Lower leg skin (tissue), 4 donors: ENCODE results near the gene MAP3K3. TPM values are rescaled to one million over a fixed set of nuclear protein-coding genes. Genes with fewer than 3 reads are reported as not detected.
A peak's percentile ranks its signal among the peaks of the same experiment; 100 is the strongest.

Experiments
- DNase-seq, 2 donors: peaks; one replicate each; pipeline ENCODE4 v3.0.0-alpha.2; 2019; ENCODE audit warnings: low spot score in 2 of 2
- H3K4me3 ChIP-seq: fragments of 200-600 bp; sonication (generic); 2 replicates; pipeline ENCODE4 v1.5.1; 2017; ENCODE audit warnings: mild to moderate bottlenecking, low read depth; ENCODE audit not compliant: poor library complexity, severe bottlenecking
- POLR2A ChIP-seq, 2 donors: fragments of 450-650 bp; IDR thresholded peaks; one replicate each; pipeline ENCODE4 v1.6.1; 2016 to 2017; ENCODE audit warnings: antibody characterized with exemption in 2 of 2, mild to moderate bottlenecking in 1 of 2, moderate library complexity in 1 of 2
- WGBS, 2 donors: methylation state at CpG; one replicate each; pipeline ENCODE4 v1.1.5; 2018; 5-methylcytosine and 5-hydroxymethylcytosine counted together
- intact Hi-C: fragments of 100-400 bp; cut with DNase I; formaldehyde crosslinking; loops from one replicate; pipeline ENCODE4 v1.15.0; 2023; ENCODE audit warnings: low total_unique reads
- total RNA-seq, 4 donors: library from RNA; depleted of rRNA; stranded (reverse); fragments of >200 nt; gene quantifications; one replicate each; pipeline ENCODE4 v1.1.0, GENCODE V29; 2016
- TF ChIP-seq, protein P1 (sequence below), 3 donors: fragments of 450-650 bp; IDR thresholded peaks; one replicate each; pipeline ENCODE4 v1.5.1; 2016; ENCODE audit warnings: antibody characterized with exemption in 3 of 3, mild to moderate bottlenecking in 3 of 3, moderate library complexity in 2 of 3

The MAP3K3 gene
- total RNA-seq, 4 donors from 2014 or later: 25.2 to 54.1 (median 39.6) TPM

DNA sequence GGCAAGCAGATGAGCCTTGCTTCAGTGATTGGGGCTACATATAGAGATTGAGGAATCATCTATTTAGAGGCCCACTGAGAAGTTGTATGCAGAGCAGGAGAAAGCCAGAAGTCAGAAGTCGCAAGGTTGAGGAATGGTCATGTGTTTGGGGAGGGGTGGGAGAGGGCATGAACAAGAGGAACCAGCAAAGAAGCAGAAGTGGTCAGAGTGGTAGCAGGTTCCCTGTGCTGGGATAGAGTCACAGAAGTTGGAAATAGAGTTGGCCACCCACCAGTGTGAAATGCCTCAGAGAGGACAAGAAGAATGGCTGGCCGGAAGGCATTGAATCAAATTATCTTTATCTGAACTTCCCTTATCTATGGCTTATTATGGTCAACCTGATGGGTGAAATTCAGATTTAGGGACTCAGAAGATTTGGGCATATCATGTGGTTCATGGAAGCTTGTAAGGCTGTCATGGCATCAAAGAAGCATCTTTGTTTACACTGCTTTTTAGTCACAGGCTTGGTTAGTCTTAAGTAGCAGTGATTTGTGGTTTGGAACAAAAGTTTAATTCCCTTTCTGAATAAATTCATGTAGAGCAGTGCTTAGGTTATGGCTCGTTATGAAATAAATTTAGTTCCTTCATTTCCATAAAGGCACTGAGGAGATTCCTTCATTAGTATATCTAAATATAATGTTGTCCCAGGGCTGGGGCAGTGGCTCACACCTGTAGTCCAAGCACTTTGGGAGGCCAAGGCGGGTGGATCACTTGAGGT lies 19.7 kb downstream of the MAP3K3 start:
- DNase-seq: peak in 1 of 2 donors; percentile 43
- WGBS, 2 donors: 79 to 91% methylated on average over 4 of the region's 4 CpGs

DNA sequence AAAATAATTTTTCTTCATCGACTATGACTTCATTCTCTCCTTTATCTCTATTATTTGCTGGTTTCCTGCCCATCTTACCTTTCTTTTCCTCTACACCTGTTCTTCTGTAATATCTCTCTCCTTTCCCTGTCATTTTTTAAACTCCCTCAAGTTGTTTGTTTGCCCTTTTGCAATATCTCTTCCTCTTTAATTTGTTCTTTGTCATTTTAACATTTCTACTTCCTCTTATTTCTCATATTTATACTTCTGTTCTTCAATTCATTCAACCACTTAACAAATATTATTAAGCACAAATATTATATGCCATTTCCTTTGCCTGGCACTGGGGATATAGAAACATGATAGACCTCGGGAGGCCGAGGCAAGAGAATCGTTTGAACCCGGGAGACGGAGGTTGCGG lies 22.6 kb downstream of the MAP3K3 start:
- TF ChIP-seq, protein P1, sequence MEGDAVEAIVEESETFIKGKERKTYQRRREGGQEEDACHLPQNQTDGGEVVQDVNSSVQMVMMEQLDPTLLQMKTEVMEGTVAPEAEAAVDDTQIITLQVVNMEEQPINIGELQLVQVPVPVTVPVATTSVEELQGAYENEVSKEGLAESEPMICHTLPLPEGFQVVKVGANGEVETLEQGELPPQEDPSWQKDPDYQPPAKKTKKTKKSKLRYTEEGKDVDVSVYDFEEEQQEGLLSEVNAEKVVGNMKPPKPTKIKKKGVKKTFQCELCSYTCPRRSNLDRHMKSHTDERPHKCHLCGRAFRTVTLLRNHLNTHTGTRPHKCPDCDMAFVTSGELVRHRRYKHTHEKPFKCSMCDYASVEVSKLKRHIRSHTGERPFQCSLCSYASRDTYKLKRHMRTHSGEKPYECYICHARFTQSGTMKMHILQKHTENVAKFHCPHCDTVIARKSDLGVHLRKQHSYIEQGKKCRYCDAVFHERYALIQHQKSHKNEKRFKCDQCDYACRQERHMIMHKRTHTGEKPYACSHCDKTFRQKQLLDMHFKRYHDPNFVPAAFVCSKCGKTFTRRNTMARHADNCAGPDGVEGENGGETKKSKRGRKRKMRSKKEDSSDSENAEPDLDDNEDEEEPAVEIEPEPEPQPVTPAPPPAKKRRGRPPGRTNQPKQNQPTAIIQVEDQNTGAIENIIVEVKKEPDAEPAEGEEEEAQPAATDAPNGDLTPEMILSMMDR (IDR thresholded peaks at IDR 0.05): no peak
- no peak for TF ChIP-seq POLR2A (IDR thresholded peaks at IDR 0.05)
- DNase-seq: no peak
- 95 to 97% methylated on average over 7 of the region's 7 CpGs for WGBS, 2 donors
- H3K4me3 ChIP-seq: no peak overlapping the region
- intact Hi-C loops: no loop called here

More for the DNA sequence above, 19.7 kb downstream of the MAP3K3 start:
- intact Hi-C loops: no loop called here
- no peak overlapping the region for H3K4me3 ChIP-seq
- no peak for TF ChIP-seq POLR2A (IDR thresholded peaks at IDR 0.05)
- TF ChIP-seq, protein P1 (IDR thresholded peaks at IDR 0.05): no peak

DNA sequence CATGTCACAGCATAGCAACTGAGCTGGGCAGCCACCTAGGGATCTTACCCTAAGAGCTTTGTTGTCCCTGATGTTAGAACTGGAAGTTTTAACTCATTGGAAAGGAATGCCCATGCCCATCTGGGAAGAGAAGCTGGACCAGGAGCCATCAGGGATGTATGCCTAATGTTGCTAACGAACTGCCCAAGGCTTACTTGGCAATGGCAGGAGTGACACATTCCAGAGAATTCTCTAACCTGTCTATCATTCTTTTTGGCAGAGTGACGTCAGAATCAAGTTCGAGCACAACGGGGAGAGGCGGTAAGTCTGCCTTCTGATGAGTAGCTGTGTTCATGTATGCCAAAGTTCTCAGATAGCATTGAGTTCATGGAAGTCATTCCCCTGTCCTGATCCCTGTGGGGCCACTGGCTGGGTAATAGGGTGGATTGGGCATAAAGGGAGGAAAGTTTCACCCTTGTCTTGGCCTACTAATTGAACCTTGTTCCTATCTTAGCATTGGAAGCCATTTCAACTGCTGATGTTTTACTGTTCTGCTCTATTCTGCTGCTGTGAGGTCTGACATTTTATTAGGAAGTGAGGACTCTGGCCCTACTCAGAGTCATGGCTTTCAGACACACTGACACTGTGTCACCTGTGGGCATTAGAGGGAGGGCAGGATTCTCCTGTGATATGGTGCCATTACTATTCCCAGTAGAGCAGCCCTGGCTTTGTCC lies 23.7 kb downstream of the MAP3K3 start:
- no peak for DNase-seq
- no peak overlapping the region for H3K4me3 ChIP-seq
- WGBS, 2 donors: 56 to 63% methylated on average over 5 of the region's 5 CpGs
- no peak for TF ChIP-seq POLR2A (IDR thresholded peaks at IDR 0.05)
- TF ChIP-seq, protein P1 (IDR thresholded peaks at IDR 0.05): no peak
- intact Hi-C loops: no loop called here

DNA sequence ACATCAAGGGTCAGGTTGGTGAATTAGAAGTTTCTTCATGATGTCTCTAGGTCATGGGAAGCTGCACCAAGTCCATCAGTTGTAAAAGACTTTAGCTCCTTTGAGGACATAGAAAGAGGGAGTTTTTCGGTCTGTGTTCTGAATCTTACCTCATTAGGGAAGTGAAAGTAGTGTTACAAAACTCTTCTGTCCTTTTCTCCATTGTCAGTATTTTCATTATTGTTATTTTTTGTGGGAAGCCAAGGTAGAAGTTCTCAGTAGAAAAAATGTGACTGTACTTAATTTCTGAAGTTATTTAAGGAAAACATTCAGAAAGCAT lies 24.2 kb downstream of the MAP3K3 start:
- TF ChIP-seq POLR2A (IDR thresholded peaks at IDR 0.05): no peak
- TF ChIP-seq, protein P1 (IDR thresholded peaks at IDR 0.05): no peak
- H3K4me3 ChIP-seq: no peak overlapping the region
- intact Hi-C loops: no loop called here
- WGBS, 2 donors: 83 to 95% methylated on average over 1 of the region's 1 CpG
- no peak for DNase-seq

GRCh38 chr17:63647065-63647725 lies 25.0 kb downstream of the MAP3K3 start:
- no peak overlapping the region for H3K4me3 ChIP-seq
- WGBS, 2 donors: 78 to 82% methylated on average over 4 of the region's 4 CpGs
- no peak for DNase-seq
- intact Hi-C loops: no loop called here
- TF ChIP-seq, protein P1 (IDR thresholded peaks at IDR 0.05): no peak
- TF ChIP-seq POLR2A (IDR thresholded peaks at IDR 0.05): no peak
